Measurements from ENCODE around the gene VANGL1. TPM values are rescaled to one million over a fixed set of nuclear protein-coding genes. Genes with fewer than 3 reads are reported as not detected.

Gene VANGL1
- total and polyA plus RNA-seq, 4 donors: 2.5 to 6.8 (median 3.5) TPM

DNA sequence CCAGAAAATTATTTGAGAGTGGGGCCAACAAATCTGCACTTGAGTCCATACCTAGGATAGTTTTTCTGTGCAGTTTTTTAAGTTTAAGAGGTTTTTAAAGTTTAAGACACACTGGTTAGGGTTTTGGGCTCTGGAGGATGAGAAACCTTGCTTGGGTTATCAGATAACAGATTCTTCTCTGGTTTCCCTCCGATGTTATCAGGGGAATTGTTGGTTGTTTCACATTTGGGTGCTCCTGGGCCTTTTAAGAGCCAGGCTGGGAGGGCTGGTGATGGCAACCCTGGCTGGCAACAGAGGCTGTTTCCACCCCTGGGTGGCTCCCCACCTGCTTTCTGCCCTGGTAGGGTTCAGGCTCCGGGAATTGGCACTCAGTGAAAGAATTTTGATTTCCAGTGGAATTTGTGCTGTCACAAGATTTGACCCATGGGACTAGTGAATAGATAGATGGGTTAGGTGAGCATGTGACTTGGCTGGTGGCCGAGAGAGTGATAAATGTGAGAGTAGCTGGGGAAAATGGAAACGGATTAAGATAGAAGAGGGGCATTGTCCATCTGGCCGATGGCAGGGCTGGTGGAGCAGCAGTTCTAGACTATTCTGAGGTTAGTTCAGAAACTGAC lies 14.8 kb downstream of the VANGL1 start:
- peaks cover 0 to 13% (median 8%) of the 10 kb centered on the region in 4 donors for H3K36me3 ChIP-seq (ENCODE audit: control insufficient read depth in 4 of 4, insufficient read depth in 3 of 4, low read depth in 1 of 4, low read length in 3 of 4)
- no peaks in the 10 kb centered on the region for H3K9me3 ChIP-seq (ENCODE audit: control insufficient read depth in 4 of 4, low read length in 3 of 4)
- WGBS: 68% methylated on average over 5 of the region's 5 CpGs
- H3K4me1 ChIP-seq (ENCODE audit: control insufficient read depth in 4 of 4, insufficient read depth in 4 of 4, low read length in 3 of 4): peaks cover 0 to 12% (median 6%) of the 10 kb centered on the region in 4 donors
- TF ChIP-seq EGR1 (IDR thresholded peaks at IDR 0.05; ENCODE audit: low read depth in 2 of 2) (no peak), RAD21 (IDR thresholded peaks at IDR 0.05) (no peak), FOXA1 (IDR thresholded peaks at IDR 0.05) (no peak), JUND (IDR thresholded peaks at IDR 0.05) (no peak), HNF4A (conservative IDR thresholded peaks at IDR 0.05) (no peak), YY1 (IDR thresholded peaks at IDR 0.05) (no peak), HNF4G (IDR thresholded peaks at IDR 0.05) (no peak), SP1 (IDR thresholded peaks at IDR 0.05) (no peak), NR2F2 (IDR thresholded peaks at IDR 0.05) (no peak), FOXA2 (IDR thresholded peaks at IDR 0.05) (no peak), RXRA (IDR thresholded peaks at IDR 0.05) (no peak), TAF1 (conservative IDR thresholded peaks at IDR 0.05) (no peak), GABPA (IDR thresholded peaks at IDR 0.05 in 1 of 2, conservative IDR thresholded peaks at IDR 0.05 in 1 of 2) (no peak)
- TF ChIP-seq, protein P1, sequence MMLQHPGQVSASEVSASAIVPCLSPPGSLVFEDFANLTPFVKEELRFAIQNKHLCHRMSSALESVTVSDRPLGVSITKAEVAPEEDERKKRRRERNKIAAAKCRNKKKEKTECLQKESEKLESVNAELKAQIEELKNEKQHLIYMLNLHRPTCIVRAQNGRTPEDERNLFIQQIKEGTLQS (IDR thresholded peaks at IDR 0.05): no peak
- TF ChIP-seq, protein P2, sequence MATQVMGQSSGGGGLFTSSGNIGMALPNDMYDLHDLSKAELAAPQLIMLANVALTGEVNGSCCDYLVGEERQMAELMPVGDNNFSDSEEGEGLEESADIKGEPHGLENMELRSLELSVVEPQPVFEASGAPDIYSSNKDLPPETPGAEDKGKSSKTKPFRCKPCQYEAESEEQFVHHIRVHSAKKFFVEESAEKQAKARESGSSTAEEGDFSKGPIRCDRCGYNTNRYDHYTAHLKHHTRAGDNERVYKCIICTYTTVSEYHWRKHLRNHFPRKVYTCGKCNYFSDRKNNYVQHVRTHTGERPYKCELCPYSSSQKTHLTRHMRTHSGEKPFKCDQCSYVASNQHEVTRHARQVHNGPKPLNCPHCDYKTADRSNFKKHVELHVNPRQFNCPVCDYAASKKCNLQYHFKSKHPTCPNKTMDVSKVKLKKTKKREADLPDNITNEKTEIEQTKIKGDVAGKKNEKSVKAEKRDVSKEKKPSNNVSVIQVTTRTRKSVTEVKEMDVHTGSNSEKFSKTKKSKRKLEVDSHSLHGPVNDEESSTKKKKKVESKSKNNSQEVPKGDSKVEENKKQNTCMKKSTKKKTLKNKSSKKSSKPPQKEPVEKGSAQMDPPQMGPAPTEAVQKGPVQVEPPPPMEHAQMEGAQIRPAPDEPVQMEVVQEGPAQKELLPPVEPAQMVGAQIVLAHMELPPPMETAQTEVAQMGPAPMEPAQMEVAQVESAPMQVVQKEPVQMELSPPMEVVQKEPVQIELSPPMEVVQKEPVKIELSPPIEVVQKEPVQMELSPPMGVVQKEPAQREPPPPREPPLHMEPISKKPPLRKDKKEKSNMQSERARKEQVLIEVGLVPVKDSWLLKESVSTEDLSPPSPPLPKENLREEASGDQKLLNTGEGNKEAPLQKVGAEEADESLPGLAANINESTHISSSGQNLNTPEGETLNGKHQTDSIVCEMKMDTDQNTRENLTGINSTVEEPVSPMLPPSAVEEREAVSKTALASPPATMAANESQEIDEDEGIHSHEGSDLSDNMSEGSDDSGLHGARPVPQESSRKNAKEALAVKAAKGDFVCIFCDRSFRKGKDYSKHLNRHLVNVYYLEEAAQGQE (IDR thresholded peaks at IDR 0.05): no peak
- TF ChIP-seq, protein P3, sequence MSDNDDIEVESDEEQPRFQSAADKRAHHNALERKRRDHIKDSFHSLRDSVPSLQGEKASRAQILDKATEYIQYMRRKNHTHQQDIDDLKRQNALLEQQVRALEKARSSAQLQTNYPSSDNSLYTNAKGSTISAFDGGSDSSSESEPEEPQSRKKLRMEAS (IDR thresholded peaks at IDR 0.05): no peak
- TF ChIP-seq, protein P4, sequence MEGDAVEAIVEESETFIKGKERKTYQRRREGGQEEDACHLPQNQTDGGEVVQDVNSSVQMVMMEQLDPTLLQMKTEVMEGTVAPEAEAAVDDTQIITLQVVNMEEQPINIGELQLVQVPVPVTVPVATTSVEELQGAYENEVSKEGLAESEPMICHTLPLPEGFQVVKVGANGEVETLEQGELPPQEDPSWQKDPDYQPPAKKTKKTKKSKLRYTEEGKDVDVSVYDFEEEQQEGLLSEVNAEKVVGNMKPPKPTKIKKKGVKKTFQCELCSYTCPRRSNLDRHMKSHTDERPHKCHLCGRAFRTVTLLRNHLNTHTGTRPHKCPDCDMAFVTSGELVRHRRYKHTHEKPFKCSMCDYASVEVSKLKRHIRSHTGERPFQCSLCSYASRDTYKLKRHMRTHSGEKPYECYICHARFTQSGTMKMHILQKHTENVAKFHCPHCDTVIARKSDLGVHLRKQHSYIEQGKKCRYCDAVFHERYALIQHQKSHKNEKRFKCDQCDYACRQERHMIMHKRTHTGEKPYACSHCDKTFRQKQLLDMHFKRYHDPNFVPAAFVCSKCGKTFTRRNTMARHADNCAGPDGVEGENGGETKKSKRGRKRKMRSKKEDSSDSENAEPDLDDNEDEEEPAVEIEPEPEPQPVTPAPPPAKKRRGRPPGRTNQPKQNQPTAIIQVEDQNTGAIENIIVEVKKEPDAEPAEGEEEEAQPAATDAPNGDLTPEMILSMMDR (IDR thresholded peaks at IDR 0.05; ENCODE audit: low read depth, low read length, missing input control): no peak
- no peak overlapping the region for H3K9ac ChIP-seq (ENCODE audit: low read depth in 1 of 2, low read length in 2 of 2)
- no peaks in the 10 kb centered on the region for H3K27me3 ChIP-seq (ENCODE audit: control insufficient read depth in 4 of 4, insufficient read depth in 4 of 4, low read length in 3 of 4)
- no peak for DNase-seq (ENCODE audit: low spot score)
- no peak overlapping the region for H3K27ac ChIP-seq (ENCODE audit: low read depth in 1 of 2, low read length in 2 of 2)
- H3K4me3 ChIP-seq (ENCODE audit: low read depth in 1 of 3, low read length in 3 of 3): no peak overlapping the region

DNA sequence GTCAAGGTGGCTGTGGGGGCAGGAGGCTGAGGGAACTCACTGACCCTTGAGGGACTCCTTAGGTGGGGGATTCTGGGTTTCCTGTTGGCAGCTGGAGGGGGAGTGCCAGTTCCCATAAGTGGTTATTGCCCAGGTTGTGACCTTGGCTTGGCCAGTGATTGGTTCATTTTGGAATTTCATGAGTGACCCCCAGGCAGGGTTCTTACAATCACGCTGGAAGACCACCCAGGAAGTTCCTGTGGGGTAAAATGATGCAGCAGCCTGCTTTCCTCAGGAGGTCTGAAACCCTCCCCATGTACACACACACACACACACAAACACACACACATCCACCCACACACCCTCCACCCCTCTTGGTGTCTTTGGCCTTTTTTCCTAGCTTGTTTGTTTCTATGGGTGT lies 16.9 kb downstream of the VANGL1 start:
- Histone ChIP-seq H3K27ac (ENCODE audit: low read depth in 1 of 2, low read length in 2 of 2) (no peak overlapping the region), H3K27me3 (ENCODE audit: control insufficient read depth in 4 of 4, insufficient read depth in 4 of 4, low read length in 3 of 4) (no peaks in the 10 kb centered on the region), H3K4me1 (ENCODE audit: control insufficient read depth in 4 of 4, insufficient read depth in 4 of 4, low read length in 3 of 4) (peaks cover 0 to 12% (median 6%) of the 10 kb centered on the region in 4 donors), H3K36me3 (ENCODE audit: control insufficient read depth in 4 of 4, insufficient read depth in 3 of 4, low read depth in 1 of 4, low read length in 3 of 4) (peaks cover 0 to 19% (median 9%) of the 10 kb centered on the region in 4 donors), H3K4me3 (ENCODE audit: low read depth in 1 of 3, low read length in 3 of 3) (no peak overlapping the region), H3K9ac (ENCODE audit: low read depth in 1 of 2, low read length in 2 of 2) (no peak overlapping the region), H3K9me3 (ENCODE audit: control insufficient read depth in 4 of 4, low read length in 3 of 4) (no peaks in the 10 kb centered on the region)
- WGBS: 89% methylated on average over 1 of the region's 1 CpG
- no peak for DNase-seq (ENCODE audit: low spot score)
- TF ChIP-seq RAD21 (IDR thresholded peaks at IDR 0.05) (no peak), TAF1 (conservative IDR thresholded peaks at IDR 0.05) (no peak), NR2F2 (IDR thresholded peaks at IDR 0.05) (no peak), SP1 (IDR thresholded peaks at IDR 0.05) (no peak), YY1 (IDR thresholded peaks at IDR 0.05) (no peak), FOXA2 (IDR thresholded peaks at IDR 0.05) (no peak), HNF4A (conservative IDR thresholded peaks at IDR 0.05) (no peak), GABPA (IDR thresholded peaks at IDR 0.05 in 1 of 2, conservative IDR thresholded peaks at IDR 0.05 in 1 of 2) (no peak), FOXA1 (IDR thresholded peaks at IDR 0.05) (no peak)
- TF ChIP-seq, protein P1 (IDR thresholded peaks at IDR 0.05): no peak
- TF ChIP-seq, protein P2 (IDR thresholded peaks at IDR 0.05): no peak

Data from liver (tissue), 9 donors.